ENCODE data around the gene PROCA1. TPM values are rescaled to one million over a fixed set of nuclear protein-coding genes. Genes with fewer than 3 reads are reported as not detected.

PROCA1 gene
- total RNA-seq, 1 donor from 2014 or later: 12.0 TPM

- no peaks in the 10 kb centered on the region for H3K9me3 Mint-ChIP-seq (ENCODE audit: unreplicated experiment)
- no peak overlapping the region for H3K4me3 Mint-ChIP-seq (ENCODE audit: unreplicated experiment)
- no peaks in the 10 kb centered on the region for H3K4me1 Mint-ChIP-seq (ENCODE audit: unreplicated experiment)
- H3K27ac Mint-ChIP-seq (ENCODE audit: unreplicated experiment): no peak overlapping the region
- peaks cover 4% of the 10 kb centered on the region for H3K27me3 Mint-ChIP-seq (ENCODE audit: unreplicated experiment)
- peaks cover 51% of the 10 kb centered on the region for H3K36me3 Mint-ChIP-seq (ENCODE audit: low read depth, unreplicated experiment)
- no peak for TF ChIP-seq CTCF (IDR thresholded peaks at IDR 0.05; ENCODE audit: unreplicated experiment)
- no peak for DNase-seq (ENCODE audit: low spot score)
Measured at GRCh38 chr17:28688481-28688880, 23.2 kb downstream of the PROCA1 start.

- no peak overlapping the region for H3K27ac Mint-ChIP-seq (ENCODE audit: unreplicated experiment)
- DNase-seq (ENCODE audit: low spot score): no peak
- H3K9me3 Mint-ChIP-seq (ENCODE audit: unreplicated experiment): no peaks in the 10 kb centered on the region
- H3K36me3 Mint-ChIP-seq (ENCODE audit: low read depth, unreplicated experiment): peaks cover 64% of the 10 kb centered on the region
- no peak for TF ChIP-seq CTCF (IDR thresholded peaks at IDR 0.05; ENCODE audit: unreplicated experiment)
- H3K27me3 Mint-ChIP-seq (ENCODE audit: unreplicated experiment): peaks cover 4% of the 10 kb centered on the region
- no peaks in the 10 kb centered on the region for H3K4me1 Mint-ChIP-seq (ENCODE audit: unreplicated experiment)
- peak overlapping the region; percentile 67 for H3K4me3 Mint-ChIP-seq (ENCODE audit: unreplicated experiment)
Measured at GRCh38 chr17:28686296-28686695, 25.4 kb downstream of the PROCA1 start.

- Mint-ChIP-seq H3K4me3 (ENCODE audit: unreplicated experiment) (no peak overlapping the region), H3K4me1 (ENCODE audit: unreplicated experiment) (no peaks in the 10 kb centered on the region), H3K27ac (ENCODE audit: unreplicated experiment) (no peak overlapping the region), H3K27me3 (ENCODE audit: unreplicated experiment) (peaks cover 4% of the 10 kb centered on the region), H3K9me3 (ENCODE audit: unreplicated experiment) (no peaks in the 10 kb centered on the region), H3K36me3 (ENCODE audit: low read depth, unreplicated experiment) (peaks cover 69% of the 10 kb centered on the region)
- no peak for TF ChIP-seq CTCF (IDR thresholded peaks at IDR 0.05; ENCODE audit: unreplicated experiment)
- no peak for DNase-seq (ENCODE audit: low spot score)
Measured at GRCh38 chr17:28685366-28685765, 26.3 kb downstream of the PROCA1 start.

GRCh38 chr17:28684963-28685362, 26.7 kb downstream of the PROCA1 start:
- Mint-ChIP-seq H3K4me3 (ENCODE audit: unreplicated experiment) (peak overlapping the region; percentile 4), H3K4me1 (ENCODE audit: unreplicated experiment) (no peaks in the 10 kb centered on the region), H3K9me3 (ENCODE audit: unreplicated experiment) (no peaks in the 10 kb centered on the region), H3K36me3 (ENCODE audit: low read depth, unreplicated experiment) (peaks cover 66% of the 10 kb centered on the region), H3K27ac (ENCODE audit: unreplicated experiment) (no peak overlapping the region), H3K27me3 (ENCODE audit: unreplicated experiment) (peaks cover 4% of the 10 kb centered on the region)
- TF ChIP-seq CTCF (IDR thresholded peaks at IDR 0.05; ENCODE audit: unreplicated experiment): no peak
- DNase-seq (ENCODE audit: low spot score): no peak

- DNase-seq (ENCODE audit: low spot score): no peak
- H3K36me3 Mint-ChIP-seq (ENCODE audit: low read depth, unreplicated experiment): peaks cover 54% of the 10 kb centered on the region
- H3K4me3 Mint-ChIP-seq (ENCODE audit: unreplicated experiment): peak overlapping the region; percentile 65
- H3K4me1 Mint-ChIP-seq (ENCODE audit: unreplicated experiment): peaks cover 7% of the 10 kb centered on the region
- H3K27ac Mint-ChIP-seq (ENCODE audit: unreplicated experiment): no peak overlapping the region
- no peaks in the 10 kb centered on the region for H3K9me3 Mint-ChIP-seq (ENCODE audit: unreplicated experiment)
- peaks cover 6% of the 10 kb centered on the region for H3K27me3 Mint-ChIP-seq (ENCODE audit: unreplicated experiment)
- TF ChIP-seq CTCF (IDR thresholded peaks at IDR 0.05; ENCODE audit: unreplicated experiment): no peak
Measured at GRCh38 chr17:28682655-28683054, 29.0 kb downstream of the PROCA1 start.

Data from endothelial cell (in vitro differentiated cells).